Prostate gland (tissue), 2 donors: ENCODE measurements around the gene DVL1. TPM values are rescaled to one million over a fixed set of nuclear protein-coding genes. Genes with fewer than 3 reads are reported as not detected.

Experiments
- DNase-seq: peaks from one replicate; pipeline ENCODE4 v3.0.0-alpha.2; 2019; ENCODE audit warnings: low spot score
- H3K27ac ChIP-seq, 2 donors: fragments of 200-600 bp; sonication (generic); 2 replicates each; pipeline ENCODE4 v1.5.1; 2017 to 2019
- H3K27me3 ChIP-seq: fragments of 200-600 bp; sonication (generic); replicated peaks from 2 replicates; pipeline ENCODE4 v1.5.1; 2019; ENCODE audit not compliant: insufficient read depth
- H3K36me3 ChIP-seq, 2 donors: fragments of 200-600 bp; sonication (generic); 1 replicate in 1 of 2; 2 replicates in 1 of 2; pipeline versions ENCODE4 v1.5.1 to v1.8.1; 2017 to 2019
- H3K4me1 ChIP-seq: fragments of 200-600 bp; sonication (generic); replicated peaks from 2 replicates; pipeline ENCODE4 v1.5.1; 2019
- H3K4me3 ChIP-seq, 2 donors: fragments of 200-600 bp; sonication (generic); 2 replicates each; pipeline ENCODE4 v1.5.1; 2017 to 2019
- H3K9me3 ChIP-seq: fragments of 200-600 bp; sonication (generic); 2 replicates; pipeline ENCODE4 v1.5.1; 2017
- CTCF ChIP-seq, 4 experiments: fragments of 200-600 bp in 2 of 4; fragments of 450-650 bp in 2 of 4; sonication (generic) in 2 of 4; IDR thresholded peaks; 1 replicate in 3 of 4; 2 replicates in 1 of 4; pipeline ENCODE4 v1.5.1; 2016 to 2019; ENCODE audit warnings: antibody characterized with exemption in 4 of 4, mild to moderate bottlenecking in 2 of 4, moderate library complexity in 2 of 4
- POLR2A ChIP-seq: fragments of 450-650 bp; IDR thresholded peaks from one replicate; pipeline ENCODE4 v1.6.1; 2016; ENCODE audit warnings: antibody characterized with exemption, mild to moderate bottlenecking
- POLR2AphosphoS5 ChIP-seq: sonication (generic); formaldehyde crosslinking; IDR thresholded peaks from one replicate; pipeline ENCODE4 v1.6.1; 2017; ENCODE audit warnings: antibody characterized with exemption
- WGBS: methylation state at CpG from one replicate; pipeline ENCODE4 v1.1.5; 2018; 5-methylcytosine and 5-hydroxymethylcytosine counted together
- intact Hi-C: fragments of 100-400 bp; cut with DNase I; formaldehyde crosslinking; loops from one replicate; pipeline ENCODE4 v1.14.2; 2022
- total RNA-seq, 2 donors: library from RNA; depleted of rRNA; stranded (reverse); fragments of >200 nt; gene quantifications; one replicate each; pipeline ENCODE4 v1.1.0, GENCODE V29; 2016

The DVL1 gene
- total RNA-seq, 2 donors from 2014 or later, result 70.5 to 165 TPM

DNA sequence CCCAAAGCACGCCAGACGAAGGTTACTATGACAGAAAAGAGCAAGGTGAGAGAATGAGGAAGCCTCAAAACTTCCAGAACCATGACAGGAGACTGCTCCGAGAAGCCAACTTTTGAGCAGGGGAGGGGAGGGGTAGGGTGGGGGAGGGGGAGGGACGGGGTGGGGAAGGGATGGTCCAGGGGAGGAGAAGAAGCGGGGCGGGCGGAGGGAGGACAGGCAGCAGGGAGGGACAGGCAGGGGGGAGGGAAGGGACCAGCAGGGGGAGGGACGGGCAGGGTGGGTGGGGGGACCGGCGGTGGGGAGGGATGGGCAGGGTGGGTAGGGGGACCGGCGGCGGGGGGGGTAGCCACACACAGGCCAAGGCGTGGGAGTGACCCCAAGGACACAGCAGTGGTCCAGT lies 26.8 kb downstream of the DVL1 start:
- intact Hi-C loops, result no loop called here
- Histone ChIP-seq H3K4me3 (no peak overlapping the region), H3K4me1 (peaks cover 21% of the 10 kb centered on the region), H3K27me3 (no peaks in the 10 kb centered on the region), H3K27ac (no peak overlapping the region), H3K9me3 (no peaks in the 10 kb centered on the region), H3K36me3 (peaks cover 0 to 6% of the 10 kb centered on the region in 2 donors)
- DNase-seq, result no peak
- TF ChIP-seq CTCF (IDR thresholded peaks at IDR 0.05), result no peak
- no peak for TF ChIP-seq POLR2A
- TF ChIP-seq POLR2AphosphoS5, result no peak
- 81% methylated on average over 5 of the region's 14 CpGs for WGBS

- intact Hi-C loops, result no loop called here
- Histone ChIP-seq H3K27ac (no peak overlapping the region), H3K27me3 (no peaks in the 10 kb centered on the region), H3K36me3 (peaks cover 0 to 6% of the 10 kb centered on the region in 2 donors), H3K4me3 (no peak overlapping the region), H3K9me3 (no peaks in the 10 kb centered on the region), H3K4me1 (peaks cover 21% of the 10 kb centered on the region)
- DNase-seq, result no peak
- no peak for TF ChIP-seq POLR2A
- 89% methylated on average over 8 of the region's 8 CpGs for WGBS
Observed at GRCh38 chr1:1321477-1321876, 27.7 kb downstream of the DVL1 start.

DNA sequence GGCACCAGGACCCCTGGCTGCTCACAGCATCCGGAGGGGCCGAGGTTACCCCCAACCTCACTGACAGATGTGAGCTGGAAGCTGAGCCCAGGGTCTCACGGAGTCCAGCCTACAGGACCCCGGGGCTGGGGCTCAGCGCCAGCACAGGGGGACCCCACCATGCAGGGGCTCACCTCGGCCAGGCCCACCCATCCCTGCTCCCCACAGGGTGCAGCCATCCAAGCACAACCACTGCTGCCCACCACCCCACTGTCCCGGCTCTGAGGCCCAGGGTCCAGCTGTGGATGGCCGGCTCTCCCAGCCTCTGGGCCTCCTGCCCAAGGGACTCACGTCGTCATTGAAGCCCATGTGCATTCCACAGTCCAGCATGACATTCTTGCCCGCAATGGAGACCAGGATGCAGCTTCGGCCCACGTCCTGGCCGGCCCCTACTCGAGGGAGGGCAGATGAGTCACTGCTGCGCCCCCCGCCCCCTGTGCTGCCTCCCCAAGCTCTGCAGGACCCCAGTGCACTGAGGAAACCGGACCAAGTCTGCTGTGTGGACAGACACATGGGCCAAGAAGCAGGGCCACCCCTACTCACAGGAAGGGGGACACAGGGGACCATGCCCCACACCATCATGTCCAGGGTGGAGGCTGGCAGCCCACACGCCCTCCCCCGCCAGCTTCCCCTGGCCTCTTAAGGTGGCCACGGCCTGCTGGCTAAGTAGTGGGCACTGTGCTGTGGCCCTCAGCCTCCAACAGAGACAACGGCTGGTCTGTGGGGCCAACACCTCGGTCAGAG lies 28.4 kb downstream of the DVL1 start:
- intact Hi-C loops, result no loop called here
- no peak for DNase-seq
- no peak overlapping the region for H3K27ac ChIP-seq
- H3K4me3 ChIP-seq, result no peak overlapping the region
- no peaks in the 10 kb centered on the region for H3K9me3 ChIP-seq
- H3K27me3 ChIP-seq, result no peaks in the 10 kb centered on the region
- H3K36me3 ChIP-seq, result peaks cover 0 to 6% of the 10 kb centered on the region in 2 donors
- H3K4me1 ChIP-seq, result peaks cover 17% of the 10 kb centered on the region
- 74% methylated on average over 16 of the region's 23 CpGs for WGBS
- no peak for TF ChIP-seq CTCF (IDR thresholded peaks at IDR 0.05)
- no peak for TF ChIP-seq POLR2A
- no peak for TF ChIP-seq POLR2AphosphoS5

- Histone ChIP-seq H3K9me3 (no peaks in the 10 kb centered on the region), H3K36me3 (peaks cover 0 to 6% of the 10 kb centered on the region in 2 donors), H3K27ac (no peak overlapping the region), H3K4me3 (no peak overlapping the region), H3K27me3 (no peaks in the 10 kb centered on the region), H3K4me1 (peaks cover 12% of the 10 kb centered on the region)
- TF ChIP-seq POLR2AphosphoS5 (no peak), POLR2A (no peak), CTCF (IDR thresholded peaks at IDR 0.05) (no peak)
- DNase-seq, result no peak
- 88% methylated on average over 13 of the region's 13 CpGs for WGBS
- intact Hi-C loops, result no loop called here
Observed at GRCh38 chr1:1319646-1319941, 29.6 kb downstream of the DVL1 start.

DNA sequence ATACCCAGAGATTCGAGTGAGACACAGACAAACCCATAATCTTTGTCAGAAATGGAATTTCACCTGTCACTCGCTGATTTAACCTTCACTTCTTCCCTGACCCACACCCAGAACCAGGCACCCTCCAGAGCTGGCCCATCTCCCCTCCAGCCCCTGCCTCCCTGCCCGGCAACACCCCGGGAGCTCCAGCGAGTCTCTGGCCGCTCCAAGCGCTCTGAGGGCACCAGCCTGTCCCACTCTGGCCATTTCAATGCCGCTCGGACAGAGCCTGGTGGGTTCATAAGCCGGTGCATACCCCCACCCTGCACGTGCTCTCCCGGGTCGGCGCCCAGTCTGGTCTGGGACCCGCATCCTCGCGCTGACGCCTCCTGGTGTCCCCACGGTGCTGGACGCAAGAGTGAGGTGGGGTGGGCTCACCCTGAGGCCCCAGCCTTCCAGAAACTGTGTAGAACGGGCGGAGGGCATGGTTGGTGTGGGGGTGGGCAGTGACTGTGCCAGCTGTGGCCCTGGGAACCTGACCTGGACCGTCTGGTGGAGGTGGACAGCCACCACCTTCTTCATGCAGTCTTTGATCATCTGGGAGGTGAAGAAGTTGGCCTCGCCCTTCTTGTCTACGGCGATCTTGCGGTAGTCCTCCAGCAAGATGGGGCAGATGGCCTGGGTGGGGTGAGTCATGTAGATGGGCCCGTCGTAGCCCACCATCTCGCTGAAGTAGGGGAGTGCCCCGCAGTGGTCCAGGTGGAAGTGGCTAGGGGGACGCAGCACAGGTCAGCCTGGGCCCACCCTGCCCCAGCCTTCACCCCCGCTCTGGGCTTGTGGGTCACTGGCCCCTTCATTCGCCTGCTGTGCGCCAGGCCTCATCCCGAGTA lies 30.2 kb downstream of the DVL1 start:
- no peak for DNase-seq
- peak overlapping the region; percentile 26 to 73 for H3K27ac ChIP-seq
- TF ChIP-seq CTCF (IDR thresholded peaks at IDR 0.05) (no peak), POLR2A (no peak), POLR2AphosphoS5 (no peak)
- WGBS, result 90% methylated on average over 36 of the region's 36 CpGs
- no peaks in the 10 kb centered on the region for H3K9me3 ChIP-seq
- no peak overlapping the region for H3K4me3 ChIP-seq
- peaks cover 12% of the 10 kb centered on the region for H3K4me1 ChIP-seq
- H3K36me3 ChIP-seq, result peaks cover 0 to 11% of the 10 kb centered on the region in 2 donors
- no peaks in the 10 kb centered on the region for H3K27me3 ChIP-seq
- intact Hi-C loops, result no loop called here
